ENCODE data around the gene PROSER2.

Gene PROSER2

GRCh38 chr10:11899067-11899876, 76.1 kb downstream of the PROSER2 start:
- TF ChIP-seq SNAI2 (CRISPR knock-in tag; IDR thresholded peaks at IDR 0.05) (no peak), ESRRG (CRISPR knock-in tag; IDR thresholded peaks at IDR 0.05) (no peak), POU6F1 (CRISPR knock-in tag; IDR thresholded peaks at IDR 0.05; ENCODE audit: borderline replicate concordance, low read depth) (no peak), ISL1 (CRISPR knock-in tag; IDR thresholded peaks at IDR 0.05) (no peak), RARB (CRISPR knock-in tag; IDR thresholded peaks at IDR 0.05) (no peak), ZNF8 (CRISPR knock-in tag; IDR thresholded peaks at IDR 0.05) (no peak)
- TF ChIP-seq, protein P1, sequence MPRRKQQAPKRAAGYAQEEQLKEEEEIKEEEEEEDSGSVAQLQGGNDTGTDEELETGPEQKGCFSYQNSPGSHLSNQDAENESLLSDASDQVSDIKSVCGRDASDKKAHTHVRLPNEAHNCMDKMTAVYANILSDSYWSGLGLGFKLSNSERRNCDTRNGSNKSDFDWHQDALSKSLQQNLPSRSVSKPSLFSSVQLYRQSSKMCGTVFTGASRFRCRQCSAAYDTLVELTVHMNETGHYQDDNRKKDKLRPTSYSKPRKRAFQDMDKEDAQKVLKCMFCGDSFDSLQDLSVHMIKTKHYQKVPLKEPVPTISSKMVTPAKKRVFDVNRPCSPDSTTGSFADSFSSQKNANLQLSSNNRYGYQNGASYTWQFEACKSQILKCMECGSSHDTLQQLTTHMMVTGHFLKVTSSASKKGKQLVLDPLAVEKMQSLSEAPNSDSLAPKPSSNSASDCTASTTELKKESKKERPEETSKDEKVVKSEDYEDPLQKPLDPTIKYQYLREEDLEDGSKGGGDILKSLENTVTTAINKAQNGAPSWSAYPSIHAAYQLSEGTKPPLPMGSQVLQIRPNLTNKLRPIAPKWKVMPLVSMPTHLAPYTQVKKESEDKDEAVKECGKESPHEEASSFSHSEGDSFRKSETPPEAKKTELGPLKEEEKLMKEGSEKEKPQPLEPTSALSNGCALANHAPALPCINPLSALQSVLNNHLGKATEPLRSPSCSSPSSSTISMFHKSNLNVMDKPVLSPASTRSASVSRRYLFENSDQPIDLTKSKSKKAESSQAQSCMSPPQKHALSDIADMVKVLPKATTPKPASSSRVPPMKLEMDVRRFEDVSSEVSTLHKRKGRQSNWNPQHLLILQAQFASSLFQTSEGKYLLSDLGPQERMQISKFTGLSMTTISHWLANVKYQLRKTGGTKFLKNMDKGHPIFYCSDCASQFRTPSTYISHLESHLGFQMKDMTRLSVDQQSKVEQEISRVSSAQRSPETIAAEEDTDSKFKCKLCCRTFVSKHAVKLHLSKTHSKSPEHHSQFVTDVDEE (CRISPR knock-in tag; IDR thresholded peaks at IDR 0.05): no peak
- no peak for ATAC-seq

DNA sequence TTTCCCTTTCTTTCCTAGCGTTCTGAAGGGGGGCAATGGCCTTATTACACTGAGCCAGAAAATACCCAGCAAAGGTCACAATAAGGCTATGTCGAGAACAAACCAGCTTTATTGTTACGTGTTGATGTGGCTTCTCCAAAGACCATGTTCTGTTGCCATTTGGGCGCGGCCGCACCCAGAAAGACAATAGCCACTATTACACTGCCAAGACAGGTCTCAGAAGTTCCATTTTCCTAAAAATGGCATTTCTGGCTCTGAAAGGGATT, 77.8 kb downstream of the PROSER2 start:
- TF ChIP-seq ISL1 (CRISPR knock-in tag; IDR thresholded peaks at IDR 0.05) (no peak), ZC3H10 (CRISPR knock-in tag; IDR thresholded peaks at IDR 0.05) (no peak), CSDC2 (CRISPR knock-in tag; IDR thresholded peaks at IDR 0.05) (no peak), ESRRG (CRISPR knock-in tag; IDR thresholded peaks at IDR 0.05) (no peak), ZNF8 (CRISPR knock-in tag; IDR thresholded peaks at IDR 0.05) (no peak)
- TF ChIP-seq, protein P1 (CRISPR knock-in tag; IDR thresholded peaks at IDR 0.05): no peak

GRCh38 chr10:11901454-11901832, 78.3 kb downstream of the PROSER2 start:
- no peak for ATAC-seq
- TF ChIP-seq CSDC2 (CRISPR knock-in tag; IDR thresholded peaks at IDR 0.05) (no peak), TCF4 (CRISPR knock-in tag; IDR thresholded peaks at IDR 0.05; ENCODE audit: borderline replicate concordance) (no peak), PPARA (CRISPR knock-in tag; IDR thresholded peaks at IDR 0.05; ENCODE audit: borderline replicate concordance) (no peak), ESRRG (CRISPR knock-in tag; IDR thresholded peaks at IDR 0.05) (no peak), ZFP30 (CRISPR knock-in tag; IDR thresholded peaks at IDR 0.05) (no peak), SNAI2 (CRISPR knock-in tag; IDR thresholded peaks at IDR 0.05) (no peak), GLIS3 (CRISPR knock-in tag; IDR thresholded peaks at IDR 0.05) (no peak), ZNF565 (CRISPR knock-in tag; conservative IDR thresholded peaks at IDR 0.05; ENCODE audit: low read depth) (no peak), OSR1 (CRISPR knock-in tag; IDR thresholded peaks at IDR 0.05) (no peak), POU6F1 (CRISPR knock-in tag; IDR thresholded peaks at IDR 0.05; ENCODE audit: borderline replicate concordance, low read depth) (no peak), ARNTL (CRISPR knock-in tag; IDR thresholded peaks at IDR 0.05; ENCODE audit: borderline replicate concordance, low read depth) (no peak), RARB (CRISPR knock-in tag; IDR thresholded peaks at IDR 0.05) (no peak), TOX (CRISPR knock-in tag; IDR thresholded peaks at IDR 0.05; ENCODE audit: borderline replicate concordance) (no peak), ZC3H10 (CRISPR knock-in tag; IDR thresholded peaks at IDR 0.05) (no peak), CREB5 (CRISPR knock-in tag; IDR thresholded peaks at IDR 0.05; ENCODE audit: low read depth) (no peak), ISL1 (CRISPR knock-in tag; IDR thresholded peaks at IDR 0.05) (no peak), ZFP3 (CRISPR knock-in tag; IDR thresholded peaks at IDR 0.05) (no peak)
- TF ChIP-seq, protein P1 (CRISPR knock-in tag; IDR thresholded peaks at IDR 0.05): no peak

More for the DNA sequence above, 77.8 kb downstream of the PROSER2 start:
- ATAC-seq: no peak
